Forelimb muscle (tissue), 1 donor: ENCODE data around the gene SLC66A3. TPM values are rescaled to one million over a fixed set of nuclear protein-coding genes. Genes with fewer than 3 reads are reported as not detected.

Experiments
- DNase-seq: peaks from one replicate; pipeline ENCODE4 v3.0.0-alpha.2; 2013; ENCODE audit warnings: low read depth
- polyA plus RNA-seq: library from polyadenylated mRNA; unstranded; fragments of 120-200 nt; gene quantifications from one replicate; pipeline ENCODE4 v1.2.1, GENCODE V29; 2013; ENCODE audit not compliant: insufficient read length

The SLC66A3 gene
- polyA plus RNA-seq, 1 donor, result 10.6 TPM

GRCh38 chr2:11213975-11214374, 58.7 kb downstream of the SLC66A3 start:
- no peak for DNase-seq

GRCh38 chr2:11214770-11215169, 59.5 kb downstream of the SLC66A3 start:
- DNase-seq, result no peak

DNA sequence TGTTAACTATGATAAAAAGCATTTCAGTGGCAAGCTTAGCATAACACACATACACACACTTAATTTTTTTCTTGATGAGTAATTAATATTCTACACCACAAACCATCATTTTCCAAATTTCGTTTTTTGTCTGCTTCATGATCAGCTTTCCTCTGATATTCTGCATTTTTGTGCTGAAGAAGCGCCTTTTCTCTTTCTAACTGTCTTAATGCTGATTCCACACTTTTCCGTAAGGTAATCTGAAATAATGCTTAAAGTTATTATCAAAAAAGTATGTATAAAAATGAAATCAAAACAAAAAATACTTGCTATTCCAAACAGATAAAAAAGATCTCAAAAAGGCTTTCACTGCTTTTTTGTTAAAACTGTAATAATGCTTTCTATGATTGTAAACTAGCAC, 60.1 kb downstream of the SLC66A3 start:
- DNase-seq, result no peak

GRCh38 chr2:11220445-11220844, 65.2 kb downstream of the SLC66A3 start:
- DNase-seq, result no peak

DNA sequence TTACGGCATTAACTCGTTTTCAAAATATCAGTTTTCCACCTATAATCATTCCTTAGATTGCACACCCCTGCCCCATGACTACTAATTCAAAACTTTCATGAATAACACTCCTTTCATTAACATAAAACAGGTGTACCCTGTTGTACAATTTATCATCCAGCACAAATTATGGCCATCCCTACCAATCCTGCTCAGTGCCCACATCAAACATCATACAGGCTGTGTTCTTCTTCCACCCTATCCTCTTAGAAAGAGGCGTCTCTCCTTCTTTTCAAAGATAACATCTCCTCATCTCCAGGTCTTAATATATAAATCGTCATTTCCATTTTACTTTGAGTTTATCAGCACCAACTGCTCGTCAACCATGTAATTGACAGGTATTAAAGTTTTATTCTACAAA, 67.6 kb downstream of the SLC66A3 start:
- DNase-seq, result no peak

DNA sequence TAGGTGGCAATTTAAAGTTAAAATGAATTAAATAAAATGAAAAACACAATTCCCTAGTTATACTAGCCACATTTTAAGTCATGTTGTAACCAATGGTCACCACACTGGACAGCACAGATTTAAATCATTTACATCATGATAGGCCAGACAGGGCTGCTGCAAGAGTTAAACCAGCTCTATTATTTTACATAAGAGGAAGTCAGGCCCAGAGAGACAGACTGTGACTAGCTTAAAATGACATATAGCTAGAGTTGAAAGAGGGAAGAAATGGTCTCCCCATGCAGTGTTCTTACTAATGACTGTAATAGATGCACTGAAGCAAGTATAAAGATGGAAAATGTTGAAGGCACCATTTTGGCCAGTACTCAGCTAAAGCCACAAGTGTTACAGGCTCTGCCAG, 69.6 kb downstream of the SLC66A3 start:
- no peak for DNase-seq

- DNase-seq, result no peak
These were observed 72.3 kb downstream of the SLC66A3 start for GRCh38 chr2:11227595-11227994.

Other genes starting within 250 kb of the SLC66A3 start
- gene KCNF1, start 243.5 kb upstream of the SLC66A3 start, polyA plus RNA-seq, result 3.8 TPM
- 51.6 TPM for gene ROCK2, start 189.2 kb downstream of the SLC66A3 start, polyA plus RNA-seq